ENCODE data around the gene GDF11. TPM values are rescaled to one million over a fixed set of nuclear protein-coding genes. Genes with fewer than 3 reads are reported as not detected.
A peak's percentile ranks its signal among the peaks of the same experiment; 100 is the strongest.

GDF11 gene
- total RNA-seq, 1 donor from 2014 or later, result 15.3 TPM

DNA sequence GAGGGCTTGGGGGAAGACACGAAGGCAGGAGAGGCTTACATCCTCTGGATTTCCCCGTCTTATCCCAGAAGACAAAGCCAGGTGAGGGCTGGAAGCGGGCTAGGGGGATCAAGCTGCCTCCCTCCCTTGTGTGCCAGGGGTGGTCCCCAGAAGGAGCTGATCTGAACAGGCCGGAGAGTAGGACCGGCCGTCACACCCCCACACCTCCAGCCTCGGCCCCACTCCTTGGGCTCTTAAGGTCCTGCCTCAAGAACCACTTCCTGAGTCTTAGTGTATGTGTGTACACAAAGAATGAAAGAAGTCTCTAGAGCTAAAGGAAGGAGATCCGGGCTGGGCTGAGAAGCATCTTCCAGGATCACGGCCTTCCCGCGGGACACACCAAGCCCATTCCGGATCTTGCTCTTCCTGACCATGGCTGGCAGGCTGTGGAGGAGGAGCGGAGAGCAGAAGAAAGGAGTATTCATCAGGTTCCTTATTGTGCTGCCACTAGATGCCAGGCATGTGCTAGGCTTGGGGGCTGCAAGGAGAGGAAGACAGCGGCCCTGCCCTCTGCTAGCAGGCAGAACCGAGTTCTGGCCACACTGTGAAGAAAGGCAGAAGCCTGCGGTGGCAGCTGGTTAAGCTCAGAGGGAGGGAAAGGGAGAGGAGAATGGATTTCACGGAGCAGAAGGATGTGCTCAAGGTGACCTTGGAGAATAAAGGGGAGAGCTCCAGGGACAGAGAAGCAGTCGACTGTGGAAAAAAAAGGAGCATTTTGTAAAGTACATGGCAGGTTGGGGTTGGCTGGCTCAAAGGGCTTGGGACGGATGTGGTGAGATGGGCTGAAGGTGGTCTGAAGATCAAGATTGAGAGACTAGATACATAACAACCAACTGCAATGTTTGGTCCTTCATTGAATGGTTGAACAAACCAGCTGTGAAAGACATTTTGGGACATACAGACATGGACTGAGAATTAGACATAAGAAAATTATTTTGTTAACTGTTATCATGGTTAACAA, 12.8 kb upstream of the GDF11 start:
- Mint-ChIP-seq H3K36me3 (ENCODE audit: low read depth) (peaks cover 16% of the 10 kb centered on the region), H3K27me3 (ENCODE audit: low read depth) (no peaks in the 10 kb centered on the region), H3K9me3 (no peaks in the 10 kb centered on the region), H3K4me1 (ENCODE audit: low read depth) (peaks cover 26% of the 10 kb centered on the region), H3K4me3 (ENCODE audit: low read depth) (peak overlapping the region; percentile 85), H3K27ac (peak overlapping the region; percentile 91)
- intact Hi-C loops (cut with micrococcal nuclease), result loop anchor here (1.0 to 2.0 kb wide), 4 partner anchors 8 to 87 kb away; partner anchors contain the start of genes BLOC1S1, GDF11 and SARNP
- DNase-seq (ENCODE audit: low spot score), result no peak

- intact Hi-C loops (cut with micrococcal nuclease), result no loop called here
- DNase-seq (ENCODE audit: low spot score), result no peak
- H3K4me1 Mint-ChIP-seq (ENCODE audit: low read depth), result peaks cover 23% of the 10 kb centered on the region
Observed at GRCh38 chr12:55732288-55732687, 10.6 kb upstream of the GDF11 start.

DNA sequence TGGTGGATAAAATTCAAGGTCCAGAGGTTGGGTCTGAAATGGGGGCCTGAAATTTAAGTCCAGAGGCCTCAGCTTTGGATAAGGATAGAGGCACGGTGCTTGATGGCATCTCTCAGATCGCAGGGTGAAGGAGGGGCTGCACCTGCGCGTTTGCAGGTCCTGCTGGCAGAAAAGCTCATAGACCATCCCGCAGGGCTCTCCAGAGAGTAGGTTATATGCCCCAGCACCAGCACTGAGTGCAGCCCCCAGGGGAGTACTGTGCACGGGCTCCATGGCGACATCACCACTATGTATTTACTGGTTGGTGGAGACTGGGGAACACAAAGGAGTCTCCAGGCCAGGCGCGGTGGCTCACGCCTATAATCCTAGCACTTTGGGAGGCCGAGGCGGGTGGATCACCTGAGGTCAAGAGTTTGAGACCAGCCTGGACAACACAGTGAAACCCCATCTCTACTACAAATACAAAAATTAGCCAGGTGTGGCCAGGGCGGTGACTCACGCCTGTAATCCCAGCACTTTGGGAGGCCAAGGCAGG, 9.8 kb upstream of the GDF11 start:
- H3K4me1 Mint-ChIP-seq (ENCODE audit: low read depth), result peaks cover 26% of the 10 kb centered on the region
- no peak overlapping the region for H3K4me3 Mint-ChIP-seq (ENCODE audit: low read depth)
- no peak overlapping the region for H3K27ac Mint-ChIP-seq
- no peaks in the 10 kb centered on the region for H3K36me3 Mint-ChIP-seq (ENCODE audit: low read depth)
- H3K9me3 Mint-ChIP-seq, result no peaks in the 10 kb centered on the region
- no peak for DNase-seq (ENCODE audit: low spot score)
- intact Hi-C loops (cut with micrococcal nuclease), result no loop called here
- H3K27me3 Mint-ChIP-seq (ENCODE audit: low read depth), result no peaks in the 10 kb centered on the region

More at GRCh38 chr12:55732288-55732687, 10.6 kb upstream of the GDF11 start:
- H3K4me3 Mint-ChIP-seq (ENCODE audit: low read depth), result no peak overlapping the region
- H3K9me3 Mint-ChIP-seq, result no peaks in the 10 kb centered on the region
- H3K36me3 Mint-ChIP-seq (ENCODE audit: low read depth), result no peaks in the 10 kb centered on the region
- H3K27me3 Mint-ChIP-seq (ENCODE audit: low read depth), result no peaks in the 10 kb centered on the region
- no peak overlapping the region for H3K27ac Mint-ChIP-seq

GRCh38 chr12:55733858-55734257, 9.1 kb upstream of the GDF11 start:
- Mint-ChIP-seq H3K27me3 (ENCODE audit: low read depth) (no peaks in the 10 kb centered on the region), H3K4me1 (ENCODE audit: low read depth) (peaks cover 30% of the 10 kb centered on the region)

GRCh38 chr12:55734595-55734994, 8.3 kb upstream of the GDF11 start:
- intact Hi-C loops (cut with micrococcal nuclease), result no loop called here
- Mint-ChIP-seq H3K27me3 (ENCODE audit: low read depth) (no peaks in the 10 kb centered on the region), H3K4me3 (ENCODE audit: low read depth) (no peak overlapping the region), H3K9me3 (no peaks in the 10 kb centered on the region), H3K4me1 (ENCODE audit: low read depth) (peaks cover 30% of the 10 kb centered on the region), H3K36me3 (ENCODE audit: low read depth) (no peaks in the 10 kb centered on the region), H3K27ac (no peak overlapping the region)
- no peak for DNase-seq (ENCODE audit: low spot score)

More at GRCh38 chr12:55733858-55734257, 9.1 kb upstream of the GDF11 start:
- Mint-ChIP-seq H3K27ac (no peak overlapping the region), H3K36me3 (ENCODE audit: low read depth) (no peaks in the 10 kb centered on the region), H3K9me3 (no peaks in the 10 kb centered on the region), H3K4me3 (ENCODE audit: low read depth) (no peak overlapping the region)
- DNase-seq (ENCODE audit: low spot score), result no peak
- intact Hi-C loops (cut with micrococcal nuclease), result no loop called here

GRCh38 chr12:55736076-55736475, 6.8 kb upstream of the GDF11 start:
- no peak for DNase-seq (ENCODE audit: low spot score)
- no peak overlapping the region for H3K27ac Mint-ChIP-seq
- intact Hi-C loops (cut with micrococcal nuclease), result loop anchor here (2.0 to 5.0 kb wide), 4 partner anchors 75 to 901 kb away; partner anchors contain the start of genes RPL41, RPS26 and ZC3H10

GRCh38 chr12:55736780-55737580, 5.9 kb upstream of the GDF11 start:
- H3K9me3 Mint-ChIP-seq, result no peaks in the 10 kb centered on the region
- no peaks in the 10 kb centered on the region for H3K27me3 Mint-ChIP-seq (ENCODE audit: low read depth)
- H3K4me3 Mint-ChIP-seq (ENCODE audit: low read depth), result peak overlapping the region; percentile 69

More at GRCh38 chr12:55736076-55736475, 6.8 kb upstream of the GDF11 start:
- Mint-ChIP-seq H3K4me3 (ENCODE audit: low read depth) (no peak overlapping the region), H3K9me3 (no peaks in the 10 kb centered on the region), H3K27me3 (ENCODE audit: low read depth) (no peaks in the 10 kb centered on the region), H3K4me1 (ENCODE audit: low read depth) (peaks cover 19% of the 10 kb centered on the region), H3K36me3 (ENCODE audit: low read depth) (no peaks in the 10 kb centered on the region)

GRCh38 chr12:55737581-55738122, 5.3 kb upstream of the GDF11 start:
- no peaks in the 10 kb centered on the region for H3K9me3 Mint-ChIP-seq
- no peaks in the 10 kb centered on the region for H3K36me3 Mint-ChIP-seq (ENCODE audit: low read depth)
- peak overlapping the region; percentile 74 for H3K27ac Mint-ChIP-seq

More at GRCh38 chr12:55736780-55737580, 5.9 kb upstream of the GDF11 start:
- peak; percentile 45 for DNase-seq (ENCODE audit: low spot score)
- peak overlapping the region; percentile 74 for H3K27ac Mint-ChIP-seq
- intact Hi-C loops (cut with micrococcal nuclease), result loop anchor here (2.0 to 5.0 kb wide), 4 partner anchors 76 to 900 kb away; partner anchors contain the start of genes RPL41, RPS26 and ZC3H10
- peaks cover 23% of the 10 kb centered on the region for H3K4me1 Mint-ChIP-seq (ENCODE audit: low read depth)
- H3K36me3 Mint-ChIP-seq (ENCODE audit: low read depth), result no peaks in the 10 kb centered on the region

GRCh38 chr12:55738123-55739024, 4.5 kb upstream of the GDF11 start:
- Mint-ChIP-seq H3K9me3 (no peaks in the 10 kb centered on the region), H3K4me3 (ENCODE audit: low read depth) (peak overlapping the region; percentile 78)
- intact Hi-C loops (cut with micrococcal nuclease), result loop anchor here (1.0 to 5.0 kb wide), 6 partner anchors 8 to 899 kb away; partner anchors contain the start of genes RPL41, RPS26 and ZC3H10

More at GRCh38 chr12:55737581-55738122, 5.3 kb upstream of the GDF11 start:
- no peak for DNase-seq (ENCODE audit: low spot score)
- H3K27me3 Mint-ChIP-seq (ENCODE audit: low read depth), result no peaks in the 10 kb centered on the region
- intact Hi-C loops (cut with micrococcal nuclease), result loop anchor here (1.0 to 5.0 kb wide), 7 partner anchors 7 to 900 kb away; partner anchors contain the start of genes RPL41, RPS26 and ZC3H10
- peak overlapping the region; percentile 78 for H3K4me3 Mint-ChIP-seq (ENCODE audit: low read depth)
- peaks cover 27% of the 10 kb centered on the region for H3K4me1 Mint-ChIP-seq (ENCODE audit: low read depth)

DNA sequence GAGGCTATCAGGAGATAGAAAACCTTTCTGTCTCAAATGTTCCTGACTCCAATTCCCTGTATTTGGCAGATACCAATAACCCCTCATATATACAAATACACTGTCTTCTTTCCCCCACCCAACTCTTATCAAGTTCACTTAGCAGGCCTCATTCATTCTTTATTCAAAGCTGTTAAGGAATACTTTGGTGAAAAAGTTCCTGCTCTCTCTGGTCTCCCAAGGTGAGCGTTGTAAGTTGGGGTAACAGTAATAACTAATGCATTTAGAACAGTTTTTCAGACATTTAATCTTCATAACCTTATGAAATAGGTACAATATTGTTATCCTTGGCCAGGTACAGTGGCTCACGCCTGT, 3.9 kb upstream of the GDF11 start:
- Mint-ChIP-seq H3K4me1 (ENCODE audit: low read depth) (peaks cover 29% of the 10 kb centered on the region), H3K9me3 (no peaks in the 10 kb centered on the region), H3K4me3 (ENCODE audit: low read depth) (peak overlapping the region; percentile 10), H3K27me3 (ENCODE audit: low read depth) (no peaks in the 10 kb centered on the region), H3K27ac (no peak overlapping the region), H3K36me3 (ENCODE audit: low read depth) (peaks cover under 1% of the 10 kb centered on the region)
- DNase-seq (ENCODE audit: low spot score), result no peak
- intact Hi-C loops (cut with micrococcal nuclease), result loop anchor here (5.0 kb wide), 3 partner anchors 303 to 898 kb away; partner anchors contain the start of genes RPL41, RPS26 and ZC3H10

More at GRCh38 chr12:55738123-55739024, 4.5 kb upstream of the GDF11 start:
- Mint-ChIP-seq H3K27ac (peak overlapping the region; percentile 74), H3K27me3 (ENCODE audit: low read depth) (no peaks in the 10 kb centered on the region), H3K36me3 (ENCODE audit: low read depth) (no peaks in the 10 kb centered on the region), H3K4me1 (ENCODE audit: low read depth) (peaks cover 29% of the 10 kb centered on the region)
- peak; percentile 69 for DNase-seq (ENCODE audit: low spot score)
